ENCODE data around the gene SIDT1.
A peak's percentile ranks its signal among the peaks of the same experiment; 100 is the strongest.

Gene SIDT1

GRCh38 chr3:113660458-113660857, 128.1 kb downstream of the SIDT1 start:
- Mint-ChIP-seq H3K4me1 (no peaks in the 10 kb centered on the region), H3K9me3 (peaks cover 10 to 13% of the 10 kb centered on the region in 2 donors), H3K27ac (no peak overlapping the region), H3K27me3 (no peaks in the 10 kb centered on the region), H3K4me3 (no peak overlapping the region)
- DNase-seq, result no peak
- no peak for ATAC-seq

- ATAC-seq (no peak), DNase-seq (no peak)
- H3K27ac Mint-ChIP-seq, result no peak overlapping the region
- H3K4me1 Mint-ChIP-seq, result no peaks in the 10 kb centered on the region
- peaks cover 10 to 13% of the 10 kb centered on the region in 2 donors for H3K9me3 Mint-ChIP-seq
- H3K4me3 Mint-ChIP-seq, result no peak overlapping the region
- H3K27me3 Mint-ChIP-seq, result no peaks in the 10 kb centered on the region
Observed at GRCh38 chr3:113660896-113661295, 128.5 kb downstream of the SIDT1 start.

- H3K4me3 Mint-ChIP-seq, result no peak overlapping the region
- H3K27ac Mint-ChIP-seq, result no peak overlapping the region
- no peaks in the 10 kb centered on the region for H3K9me3 Mint-ChIP-seq
- no peak for ATAC-seq
- DNase-seq, result no peak
- H3K4me1 Mint-ChIP-seq, result peaks cover 6% of the 10 kb centered on the region
- H3K27me3 Mint-ChIP-seq, result no peaks in the 10 kb centered on the region
Observed at GRCh38 chr3:113662824-113663223, 130.5 kb downstream of the SIDT1 start.

- ATAC-seq (no peak), DNase-seq (no peak)
- Mint-ChIP-seq H3K27me3 (no peaks in the 10 kb centered on the region), H3K27ac (no peak overlapping the region), H3K4me3 (no peak overlapping the region), H3K9me3 (no peaks in the 10 kb centered on the region), H3K4me1 (peaks cover 11% of the 10 kb centered on the region)
Observed at GRCh38 chr3:113663324-113663750, 131.0 kb downstream of the SIDT1 start.

GRCh38 chr3:113663761-113664160, 131.4 kb downstream of the SIDT1 start:
- DNase-seq, result no peak
- Mint-ChIP-seq H3K27ac (no peak overlapping the region), H3K4me1 (peaks cover 16% of the 10 kb centered on the region), H3K9me3 (no peaks in the 10 kb centered on the region), H3K4me3 (no peak overlapping the region), H3K27me3 (no peaks in the 10 kb centered on the region)
- no peak for ATAC-seq

- no peak overlapping the region for H3K27ac Mint-ChIP-seq
Observed at GRCh38 chr3:113664523-113665094, 132.3 kb downstream of the SIDT1 start.

GRCh38 chr3:113668015-113668414, 135.7 kb downstream of the SIDT1 start:
- no peak for DNase-seq
- no peaks in the 10 kb centered on the region for H3K9me3 Mint-ChIP-seq
- ATAC-seq, result no peak
- no peaks in the 10 kb centered on the region for H3K27me3 Mint-ChIP-seq
- H3K27ac Mint-ChIP-seq, result peak overlapping the region in 1 of 2 donors; percentile 5
- no peak overlapping the region for H3K4me3 Mint-ChIP-seq
- H3K4me1 Mint-ChIP-seq, result peaks cover 18% of the 10 kb centered on the region

More at GRCh38 chr3:113664523-113665094, 132.3 kb downstream of the SIDT1 start:
- ATAC-seq, result no peak
- H3K4me3 Mint-ChIP-seq, result no peak overlapping the region
- H3K9me3 Mint-ChIP-seq, result no peaks in the 10 kb centered on the region
- peaks cover 18% of the 10 kb centered on the region for H3K4me1 Mint-ChIP-seq
- no peak for DNase-seq
- H3K27me3 Mint-ChIP-seq, result no peaks in the 10 kb centered on the region

- H3K27ac Mint-ChIP-seq, result no peak overlapping the region
- H3K9me3 Mint-ChIP-seq, result no peaks in the 10 kb centered on the region
- no peak for ATAC-seq
- peaks cover 13% of the 10 kb centered on the region for H3K4me1 Mint-ChIP-seq
- DNase-seq, result no peak
- H3K27me3 Mint-ChIP-seq, result no peaks in the 10 kb centered on the region
- no peak overlapping the region for H3K4me3 Mint-ChIP-seq
Observed at GRCh38 chr3:113673593-113673992, 141.2 kb downstream of the SIDT1 start.

- peaks cover 15% of the 10 kb centered on the region for H3K4me1 Mint-ChIP-seq
- no peaks in the 10 kb centered on the region for H3K9me3 Mint-ChIP-seq
- no peak overlapping the region for H3K4me3 Mint-ChIP-seq
- no peaks in the 10 kb centered on the region for H3K27me3 Mint-ChIP-seq
- ATAC-seq (no peak), DNase-seq (no peak)
- peak overlapping the region in 1 of 2 donors; percentile 21 for H3K27ac Mint-ChIP-seq
Observed at GRCh38 chr3:113676261-113676660, 143.9 kb downstream of the SIDT1 start.

- no peak for ATAC-seq
- H3K9me3 Mint-ChIP-seq, result no peaks in the 10 kb centered on the region
- no peak for DNase-seq
- H3K27ac Mint-ChIP-seq, result no peak overlapping the region
- no peaks in the 10 kb centered on the region for H3K27me3 Mint-ChIP-seq
- no peak overlapping the region for H3K4me3 Mint-ChIP-seq
- peaks cover 15% of the 10 kb centered on the region for H3K4me1 Mint-ChIP-seq
Observed at GRCh38 chr3:113677737-113678136, 145.4 kb downstream of the SIDT1 start.

- no peaks in the 10 kb centered on the region for H3K27me3 Mint-ChIP-seq
- ATAC-seq, result no peak
- H3K9me3 Mint-ChIP-seq, result peaks cover under 1 to 2% of the 10 kb centered on the region in 2 donors
- no peak overlapping the region for H3K4me3 Mint-ChIP-seq
- H3K27ac Mint-ChIP-seq, result no peak overlapping the region
- no peak for DNase-seq
- H3K4me1 Mint-ChIP-seq, result peaks cover 15% of the 10 kb centered on the region
Observed at GRCh38 chr3:113678773-113679172, 146.4 kb downstream of the SIDT1 start.
